ENCODE results near the gene SSUH2. TPM values are rescaled to one million over a fixed set of nuclear protein-coding genes. Genes with fewer than 3 reads are reported as not detected.

Gene SSUH2
- total and polyA plus RNA-seq, 2 of the 13 experiments (the other 11 are each of a cell fraction or from before 2014, with no cell fraction given), result 38.1 to 136 TPM

GRCh38 chr3:8648909-8649741 lies 4.5 kb upstream of the SSUH2 start (continued):
- TF ChIP-seq PAXIP1 (CRISPR knock-in tag; conservative IDR thresholded peaks at IDR 0.05) (peak; percentile 1), CREM (IDR thresholded peaks at IDR 0.05) (no peak), CREM (CRISPR knock-in tag; IDR thresholded peaks at IDR 0.05) (no peak), ZNF318 (CRISPR knock-in tag; IDR thresholded peaks at IDR 0.05) (no peak), MAFK (conservative IDR thresholded peaks at IDR 0.05 in 1 of 2, IDR thresholded peaks at IDR 0.05 in 1 of 2; ENCODE audit: low read length in 2 of 2) (no peak), HNRNPL (IDR thresholded peaks at IDR 0.05; ENCODE audit: low read depth, low read length) (0 out of 2 replicates have a peak, but pooled peaks have one; percentile 54), ZNF687 (CRISPR knock-in tag; IDR thresholded peaks at IDR 0.05) (peak; percentile 66), SKI (IDR thresholded peaks at IDR 0.05; ENCODE audit: partially characterized antibody) (peak; percentile 35), ZFP91 (CRISPR knock-in tag; IDR thresholded peaks at IDR 0.05; ENCODE audit: borderline replicate concordance) (peak; percentile 15; the same call in 1 of the 2 replicates)

Measured in HepG2 (cell line).